Measurements from ENCODE around the gene RPSA. TPM values are rescaled to one million over a fixed set of nuclear protein-coding genes. Genes with fewer than 3 reads are reported as not detected.

Gene RPSA
- total and polyA plus RNA-seq, 9 of the 15 experiments (the other 6 are each of a cell fraction or from before 2014, with no cell fraction given): 2,290 to 4,272 (median 2,730) TPM

DNA sequence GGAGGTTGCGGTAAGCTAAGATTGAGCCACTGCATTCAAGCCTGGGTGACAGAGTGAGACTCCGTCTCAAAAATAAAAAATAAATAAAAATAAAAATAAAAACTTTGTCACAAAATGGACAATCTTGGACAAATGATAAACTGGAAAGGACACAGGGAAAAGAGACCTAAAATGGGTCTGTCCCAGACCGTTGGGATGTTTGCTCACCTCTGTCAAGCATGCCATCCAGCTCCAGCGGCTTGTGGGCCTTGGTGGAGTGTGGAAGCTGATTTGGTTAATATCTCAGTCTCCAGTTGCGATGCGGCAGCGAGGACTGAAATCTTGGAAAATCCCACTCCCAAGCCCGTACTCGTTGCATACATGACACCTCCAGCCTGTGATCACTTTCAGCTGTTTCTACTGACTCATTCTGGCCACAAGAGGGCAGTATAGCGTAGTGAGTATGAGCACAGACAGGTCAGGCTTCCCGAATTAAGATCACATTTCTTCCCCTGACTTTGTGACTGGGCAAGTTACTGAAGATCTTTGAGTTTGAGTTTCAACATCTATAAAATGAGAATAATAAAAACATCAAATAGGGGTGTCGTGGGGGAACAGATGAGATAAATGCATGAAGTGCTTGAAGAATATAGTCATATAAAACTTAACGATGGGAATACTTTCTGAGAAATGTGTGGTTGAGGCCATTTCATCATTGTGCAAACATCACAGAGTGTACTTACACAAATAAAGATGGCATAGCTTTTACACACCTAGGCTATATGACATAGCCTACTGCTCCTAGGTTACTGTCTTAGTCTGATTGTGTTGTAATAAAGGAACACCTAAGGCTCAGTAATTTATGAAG, 41.3 kb downstream of the RPSA start (continued):
- TF ChIP-seq ZNF134 (CRISPR knock-in tag; conservative IDR thresholded peaks at IDR 0.05) (no peak), TCF3 (CRISPR knock-in tag; IDR thresholded peaks at IDR 0.05) (no peak), CCAR2 (IDR thresholded peaks at IDR 0.05; ENCODE audit: low read depth, low read length) (no peak), SP1 (CRISPR knock-in tag; IDR thresholded peaks at IDR 0.05) (no peak), ARID2 (IDR thresholded peaks at IDR 0.05) (peak; percentile 59), ETV1 (tag; conservative IDR thresholded peaks at IDR 0.05; ENCODE audit: low read depth) (no peak), FUS (optimal IDR thresholded peaks at IDR 0.05; ENCODE audit: low read depth, low read length) (no peak), GABPB2 (CRISPR knock-in tag; conservative IDR thresholded peaks at IDR 0.05) (no peak), CC2D1A (IDR thresholded peaks at IDR 0.05) (peak; percentile 34; the same call in 1 of the 2 replicates), BACH1 (tag; IDR thresholded peaks at IDR 0.05) (no peak)
- TF ChIP-seq, protein P1, sequence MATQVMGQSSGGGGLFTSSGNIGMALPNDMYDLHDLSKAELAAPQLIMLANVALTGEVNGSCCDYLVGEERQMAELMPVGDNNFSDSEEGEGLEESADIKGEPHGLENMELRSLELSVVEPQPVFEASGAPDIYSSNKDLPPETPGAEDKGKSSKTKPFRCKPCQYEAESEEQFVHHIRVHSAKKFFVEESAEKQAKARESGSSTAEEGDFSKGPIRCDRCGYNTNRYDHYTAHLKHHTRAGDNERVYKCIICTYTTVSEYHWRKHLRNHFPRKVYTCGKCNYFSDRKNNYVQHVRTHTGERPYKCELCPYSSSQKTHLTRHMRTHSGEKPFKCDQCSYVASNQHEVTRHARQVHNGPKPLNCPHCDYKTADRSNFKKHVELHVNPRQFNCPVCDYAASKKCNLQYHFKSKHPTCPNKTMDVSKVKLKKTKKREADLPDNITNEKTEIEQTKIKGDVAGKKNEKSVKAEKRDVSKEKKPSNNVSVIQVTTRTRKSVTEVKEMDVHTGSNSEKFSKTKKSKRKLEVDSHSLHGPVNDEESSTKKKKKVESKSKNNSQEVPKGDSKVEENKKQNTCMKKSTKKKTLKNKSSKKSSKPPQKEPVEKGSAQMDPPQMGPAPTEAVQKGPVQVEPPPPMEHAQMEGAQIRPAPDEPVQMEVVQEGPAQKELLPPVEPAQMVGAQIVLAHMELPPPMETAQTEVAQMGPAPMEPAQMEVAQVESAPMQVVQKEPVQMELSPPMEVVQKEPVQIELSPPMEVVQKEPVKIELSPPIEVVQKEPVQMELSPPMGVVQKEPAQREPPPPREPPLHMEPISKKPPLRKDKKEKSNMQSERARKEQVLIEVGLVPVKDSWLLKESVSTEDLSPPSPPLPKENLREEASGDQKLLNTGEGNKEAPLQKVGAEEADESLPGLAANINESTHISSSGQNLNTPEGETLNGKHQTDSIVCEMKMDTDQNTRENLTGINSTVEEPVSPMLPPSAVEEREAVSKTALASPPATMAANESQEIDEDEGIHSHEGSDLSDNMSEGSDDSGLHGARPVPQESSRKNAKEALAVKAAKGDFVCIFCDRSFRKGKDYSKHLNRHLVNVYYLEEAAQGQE (IDR thresholded peaks at IDR 0.05; ENCODE audit: borderline replicate concordance): peak; percentile 70
- TF ChIP-seq, protein P1 (CRISPR knock-in tag; IDR thresholded peaks at IDR 0.05; ENCODE audit: low read depth): no peak
- TF ChIP-seq, protein P2, sequence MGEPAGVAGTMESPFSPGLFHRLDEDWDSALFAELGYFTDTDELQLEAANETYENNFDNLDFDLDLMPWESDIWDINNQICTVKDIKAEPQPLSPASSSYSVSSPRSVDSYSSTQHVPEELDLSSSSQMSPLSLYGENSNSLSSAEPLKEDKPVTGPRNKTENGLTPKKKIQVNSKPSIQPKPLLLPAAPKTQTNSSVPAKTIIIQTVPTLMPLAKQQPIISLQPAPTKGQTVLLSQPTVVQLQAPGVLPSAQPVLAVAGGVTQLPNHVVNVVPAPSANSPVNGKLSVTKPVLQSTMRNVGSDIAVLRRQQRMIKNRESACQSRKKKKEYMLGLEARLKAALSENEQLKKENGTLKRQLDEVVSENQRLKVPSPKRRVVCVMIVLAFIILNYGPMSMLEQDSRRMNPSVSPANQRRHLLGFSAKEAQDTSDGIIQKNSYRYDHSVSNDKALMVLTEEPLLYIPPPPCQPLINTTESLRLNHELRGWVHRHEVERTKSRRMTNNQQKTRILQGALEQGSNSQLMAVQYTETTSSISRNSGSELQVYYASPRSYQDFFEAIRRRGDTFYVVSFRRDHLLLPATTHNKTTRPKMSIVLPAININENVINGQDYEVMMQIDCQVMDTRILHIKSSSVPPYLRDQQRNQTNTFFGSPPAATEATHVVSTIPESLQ (CRISPR knock-in tag; IDR thresholded peaks at IDR 0.05): no peak
